Spleen (tissue), 11 donors: ENCODE data around the gene LYZL4. TPM values are rescaled to one million over a fixed set of nuclear protein-coding genes. Genes with fewer than 3 reads are reported as not detected.

ENCODE experiments used
- DNase-seq: peaks from one replicate; pipeline ENCODE4 v3.0.0-alpha.2; 2020
- H3K27ac ChIP-seq, 8 donors: fragments of 200-600 bp; sonication (generic) in 7 of 8; 1 replicate in 4 of 8; 2 replicates in 4 of 8; pipeline versions ENCODE4 v1.5.0 to v1.8.0; 2016 to 2021; ENCODE audit warnings: inconsistent platforms in 4 of 8, mild to moderate bottlenecking in 4 of 8, moderate library complexity in 1 of 8
- H3K27me3 ChIP-seq, 7 donors: fragments of 200-600 bp; sonication (generic) in 6 of 7; replicated peaks in 1 of 7; 1 replicate in 4 of 7; 2 replicates in 3 of 7; pipeline versions ENCODE4 v1.5.0 to v1.8.0; 2016 to 2021; ENCODE audit warnings: inconsistent platforms in 3 of 7, mild to moderate bottlenecking in 1 of 7
- H3K36me3 ChIP-seq, 6 donors: fragments of 200-600 bp; sonication (generic) in 5 of 6; 1 replicate in 4 of 6; 2 replicates in 2 of 6; pipeline versions ENCODE4 v1.5.0 to v1.8.0; 2016 to 2021; ENCODE audit warnings: inconsistent platforms in 2 of 6
- H3K4me1 ChIP-seq, 6 donors: fragments of 200-600 bp; sonication (generic) in 5 of 6; 1 replicate in 3 of 6; 2 replicates in 3 of 6; pipeline versions ENCODE4 v1.5.0 to v1.8.0; 2016 to 2021; ENCODE audit warnings: inconsistent platforms in 3 of 6
- H3K4me3 ChIP-seq, 8 donors: fragments of 200-600 bp; sonication (generic) in 7 of 8; 1 replicate in 4 of 8; 2 replicates in 4 of 8; pipeline versions ENCODE4 v1.5.0 to v1.8.0; 2016 to 2021; ENCODE audit warnings: inconsistent platforms in 4 of 8, mild to moderate bottlenecking in 4 of 8, moderate library complexity in 2 of 8
- H3K9me3 ChIP-seq, 8 donors: fragments of 200-600 bp; sonication (generic) in 7 of 8; 1 replicate in 4 of 8; 2 replicates in 4 of 8; pipeline versions ENCODE4 v1.5.0 to v1.8.0; 2016 to 2021; ENCODE audit warnings: inconsistent platforms in 4 of 8
- POLR2A ChIP-seq, 3 donors: fragments of 450-650 bp; IDR thresholded peaks; one replicate each; pipeline ENCODE4 v1.5.1; 2017; ENCODE audit warnings: antibody characterized with exemption in 3 of 3, mild to moderate bottlenecking in 1 of 3
- POLR2AphosphoS5 ChIP-seq, 3 donors: sonication (generic); formaldehyde crosslinking; IDR thresholded peaks; one replicate each; pipeline ENCODE4 v1.5.1; 2017; ENCODE audit warnings: antibody characterized with exemption in 3 of 3
- WGBS, 5 donors: extraction: QIAGEN DNeasy Blood & Tissue Kit in 3 of 5; methylation state at CpG; one replicate each; pipeline versions ENCODE4 v1.1.5 to v1.1.7; 2013 to 2018; 5-methylcytosine and 5-hydroxymethylcytosine counted together
- intact Hi-C: fragments of 100-400 bp; cut with DNase I; formaldehyde crosslinking; loops from one replicate; pipeline ENCODE4 v1.15.0; 2023; ENCODE audit warnings: low total_unique reads
- polyA plus RNA-seq, 3 donors: library from polyadenylated mRNA; stranded (reverse); fragments of 200-250 nt; gene quantifications; one replicate each; pipeline ENCODE4 v1.2.1, GENCODE V29; 2013
- total RNA-seq, 7 donors: library from RNA; depleted of rRNA in 3 of 7; stranded (reverse); fragments of >200 nt in 3 of 7; fragmentation: NEBNext Ultra II Directional in 4 of 7; extraction: Animal tissue kit (Norgen Biotek cat#: 25700) in 4 of 7; gene quantifications; one replicate each; pipeline versions ENCODE4 v1.1.0 to v1.2.1, GENCODE V29; 2016 to 2021
- TF ChIP-seq, protein P1 (sequence below), 11 experiments: fragments of 200-600 bp in 7 of 11; fragments of 450-650 bp in 4 of 11; sonication (generic) in 4 of 11; IDR thresholded peaks in 8 of 11; conservative IDR thresholded peaks in 3 of 11; 1 replicate in 7 of 11; 2 replicates in 4 of 11; pipeline versions ENCODE4 v1.4.0 to v1.8.0; 2016 to 2021; ENCODE audit warnings: antibody characterized with exemption in 11 of 11, inconsistent platforms in 4 of 11, mild to moderate bottlenecking in 1 of 11
- donor health status: healthy with polysubstance abuse.
- donor health status: DM: no; HTN: no; CAD: no; lungs with moderate emphysema.
- donor health status: DM: no; HTN: no; CAD: no.
- donor health status: Bipolar disorder and iron deficiency.
- donor health status: healthy.
- donor health status: DM: no; HTN: no; CAD: no.
- donor health status: DM: yes; HTN: yes; CAD: no.

The LYZL4 gene
- total and polyA plus RNA-seq, 10 donors = 0.45 to 0.76 TPM; not detected in 8

DNA sequence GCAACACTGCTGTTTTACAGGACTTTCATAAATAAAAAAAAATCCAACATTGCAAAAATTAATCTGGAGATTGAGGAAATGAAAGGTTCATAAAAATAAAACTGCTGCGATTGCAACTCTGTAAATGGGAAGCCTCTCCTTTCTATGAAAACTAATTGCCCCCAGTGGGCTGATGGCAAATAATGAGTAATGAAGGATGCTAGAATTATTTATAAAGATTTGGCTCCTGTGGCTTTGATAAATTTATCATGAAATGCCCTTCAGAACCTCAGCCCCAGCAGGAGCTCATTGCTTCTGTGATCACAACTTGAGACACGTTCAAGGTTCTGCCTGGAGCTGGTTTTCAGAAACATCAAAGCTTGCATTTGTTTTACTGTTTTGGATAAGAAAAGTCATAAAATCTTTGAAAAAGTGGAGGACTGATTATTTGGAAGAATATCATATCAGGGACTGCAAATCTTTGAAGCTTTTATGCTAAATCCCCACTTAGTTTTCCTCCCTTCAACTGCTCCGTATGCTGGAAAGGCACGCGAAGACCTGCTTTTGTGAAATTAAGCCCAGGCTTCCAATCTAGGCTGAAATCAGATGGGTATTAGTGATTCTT, 24.5 kb upstream of the LYZL4 start:
- H3K27me3 ChIP-seq = peaks cover 0 to 1% (median 0%) of the 10 kb centered on the region in 7 donors
- DNase-seq = no peak
- TF ChIP-seq POLR2AphosphoS5 (IDR thresholded peaks at IDR 0.05) (no peak), POLR2A (IDR thresholded peaks at IDR 0.05) (no peak)
- TF ChIP-seq, protein P1, sequence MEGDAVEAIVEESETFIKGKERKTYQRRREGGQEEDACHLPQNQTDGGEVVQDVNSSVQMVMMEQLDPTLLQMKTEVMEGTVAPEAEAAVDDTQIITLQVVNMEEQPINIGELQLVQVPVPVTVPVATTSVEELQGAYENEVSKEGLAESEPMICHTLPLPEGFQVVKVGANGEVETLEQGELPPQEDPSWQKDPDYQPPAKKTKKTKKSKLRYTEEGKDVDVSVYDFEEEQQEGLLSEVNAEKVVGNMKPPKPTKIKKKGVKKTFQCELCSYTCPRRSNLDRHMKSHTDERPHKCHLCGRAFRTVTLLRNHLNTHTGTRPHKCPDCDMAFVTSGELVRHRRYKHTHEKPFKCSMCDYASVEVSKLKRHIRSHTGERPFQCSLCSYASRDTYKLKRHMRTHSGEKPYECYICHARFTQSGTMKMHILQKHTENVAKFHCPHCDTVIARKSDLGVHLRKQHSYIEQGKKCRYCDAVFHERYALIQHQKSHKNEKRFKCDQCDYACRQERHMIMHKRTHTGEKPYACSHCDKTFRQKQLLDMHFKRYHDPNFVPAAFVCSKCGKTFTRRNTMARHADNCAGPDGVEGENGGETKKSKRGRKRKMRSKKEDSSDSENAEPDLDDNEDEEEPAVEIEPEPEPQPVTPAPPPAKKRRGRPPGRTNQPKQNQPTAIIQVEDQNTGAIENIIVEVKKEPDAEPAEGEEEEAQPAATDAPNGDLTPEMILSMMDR (IDR thresholded peaks at IDR 0.05 in 8 of 11, conservative IDR thresholded peaks at IDR 0.05 in 3 of 11) = no peak
- peaks cover 0 to 21% (median 15%) of the 10 kb centered on the region in 8 donors for H3K9me3 ChIP-seq
- WGBS, 5 donors = 74 to 84% (median 74%) methylated on average over 5 of the region's 5 CpGs
- intact Hi-C loops = no loop called here
- no peak overlapping the region for H3K27ac ChIP-seq
- no peaks in the 10 kb centered on the region for H3K4me1 ChIP-seq
- no peaks in the 10 kb centered on the region for H3K36me3 ChIP-seq
- no peak overlapping the region for H3K4me3 ChIP-seq

DNA sequence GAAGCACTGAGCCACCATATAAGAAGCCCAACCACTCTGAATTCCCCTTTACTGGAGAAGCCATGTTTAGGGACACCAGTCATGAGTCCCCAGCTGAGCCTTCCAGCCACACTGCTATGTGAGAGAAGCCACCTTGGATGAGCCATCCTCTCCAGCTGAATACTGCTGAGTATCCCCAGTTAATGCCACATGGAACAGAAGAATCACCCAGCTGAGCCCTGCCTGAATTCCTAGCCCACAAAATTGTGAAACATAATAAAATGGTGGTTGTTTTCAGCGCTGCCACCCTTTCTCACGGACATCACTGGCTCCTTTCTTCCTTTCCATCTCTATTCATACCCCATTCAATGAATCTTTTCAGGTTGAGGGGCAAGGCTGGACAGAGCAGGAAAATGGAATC, 22.1 kb upstream of the LYZL4 start:
- Histone ChIP-seq H3K27ac (no peak overlapping the region), H3K4me1 (no peaks in the 10 kb centered on the region), H3K27me3 (peaks cover 0 to 18% (median 0%) of the 10 kb centered on the region in 7 donors), H3K36me3 (no peaks in the 10 kb centered on the region), H3K9me3 (peaks cover 0 to 21% (median 15%) of the 10 kb centered on the region in 8 donors), H3K4me3 (no peak overlapping the region)
- intact Hi-C loops = no loop called here
- DNase-seq = no peak
- 84 to 94% (median 90%) methylated on average over 2 of the region's 2 CpGs for WGBS, 5 donors
- TF ChIP-seq, protein P1 (IDR thresholded peaks at IDR 0.05 in 8 of 11, conservative IDR thresholded peaks at IDR 0.05 in 3 of 11) = no peak
- TF ChIP-seq POLR2A (IDR thresholded peaks at IDR 0.05) (no peak), POLR2AphosphoS5 (IDR thresholded peaks at IDR 0.05) (no peak)

DNA sequence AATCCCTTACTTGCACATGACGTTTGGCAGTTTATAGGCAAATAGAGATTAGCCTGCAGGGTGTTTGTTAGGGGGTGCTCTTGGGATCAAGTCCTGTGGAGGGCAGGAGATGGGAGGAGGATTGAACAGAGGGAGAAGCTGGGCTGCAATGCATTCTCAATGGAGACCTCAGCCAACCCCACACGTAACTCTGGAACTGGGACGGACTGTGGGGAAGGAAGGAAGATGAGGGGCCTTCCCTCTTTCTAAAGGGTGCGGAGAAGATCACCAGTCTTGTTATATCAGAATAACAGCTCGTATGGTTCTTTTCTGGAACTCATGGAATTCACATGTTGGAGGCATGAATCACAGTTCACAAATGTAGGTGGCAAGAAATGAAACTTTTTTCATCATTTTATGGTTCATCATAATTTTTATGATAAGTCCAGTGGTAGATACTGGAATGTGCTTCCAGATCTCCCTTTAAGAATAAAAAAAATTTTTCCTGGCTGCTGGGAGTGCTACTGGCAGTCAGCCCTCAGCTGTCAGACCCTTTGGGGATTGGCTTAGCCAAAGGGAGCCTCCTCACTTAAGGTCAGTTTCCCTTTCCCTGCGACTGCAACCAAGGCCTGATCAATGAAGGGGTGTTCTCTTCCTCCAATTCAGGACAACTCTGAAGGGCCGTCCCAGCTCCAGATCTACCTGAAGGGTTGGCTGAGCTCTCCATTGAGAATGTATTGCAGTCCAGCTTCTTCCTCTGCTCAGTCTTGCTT, 20.5 kb upstream of the LYZL4 start:
- no peak for DNase-seq
- peaks cover 0 to 18% (median 0%) of the 10 kb centered on the region in 7 donors for H3K27me3 ChIP-seq
- no peaks in the 10 kb centered on the region for H3K4me1 ChIP-seq
- H3K4me3 ChIP-seq = no peak overlapping the region
- TF ChIP-seq, protein P1 (IDR thresholded peaks at IDR 0.05 in 8 of 11, conservative IDR thresholded peaks at IDR 0.05 in 3 of 11) = no peak
- TF ChIP-seq POLR2A (IDR thresholded peaks at IDR 0.05) (no peak), POLR2AphosphoS5 (IDR thresholded peaks at IDR 0.05) (no peak)
- H3K36me3 ChIP-seq = no peaks in the 10 kb centered on the region
- H3K27ac ChIP-seq = no peak overlapping the region
- peaks cover 0 to 21% (median 15%) of the 10 kb centered on the region in 8 donors for H3K9me3 ChIP-seq
- WGBS, 5 donors = 67 to 85% (median 79%) methylated on average over 7 of the region's 7 CpGs
- intact Hi-C loops = no loop called here

DNA sequence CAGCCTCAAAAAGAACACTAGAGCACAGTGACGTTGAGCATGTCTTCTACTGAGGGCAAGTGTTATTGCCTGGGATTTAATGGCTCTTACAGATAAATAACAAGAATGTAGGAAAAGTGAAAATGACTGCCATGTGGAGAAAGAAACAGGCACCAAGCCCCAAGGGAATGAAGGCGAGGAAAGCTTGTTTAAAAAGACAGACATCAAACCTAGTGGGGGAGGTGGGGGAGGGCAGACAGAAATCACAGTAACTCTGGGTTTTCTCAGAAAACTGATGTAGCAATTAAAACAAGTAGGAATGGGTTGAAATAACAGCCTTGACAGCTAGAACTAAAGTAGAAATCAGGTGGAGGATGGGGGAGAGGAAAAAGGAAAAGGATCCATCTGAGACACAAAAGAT, 18.4 kb upstream of the LYZL4 start:
- no peak for DNase-seq
- no peaks in the 10 kb centered on the region for H3K36me3 ChIP-seq
- intact Hi-C loops = no loop called here
- H3K4me1 ChIP-seq = no peaks in the 10 kb centered on the region
- H3K27ac ChIP-seq = no peak overlapping the region
- H3K27me3 ChIP-seq = peaks cover 0 to 18% (median 0%) of the 10 kb centered on the region in 7 donors
- H3K9me3 ChIP-seq = peaks cover 0 to 21% (median 15%) of the 10 kb centered on the region in 8 donors
- 48 to 64% (median 55%) methylated on average over 2 of the region's 2 CpGs for WGBS, 5 donors
- H3K4me3 ChIP-seq = no peak overlapping the region
- TF ChIP-seq, protein P1 (IDR thresholded peaks at IDR 0.05 in 8 of 11, conservative IDR thresholded peaks at IDR 0.05 in 3 of 11) = no peak
- TF ChIP-seq POLR2AphosphoS5 (IDR thresholded peaks at IDR 0.05) = no peak
- TF ChIP-seq POLR2A (IDR thresholded peaks at IDR 0.05) = no peak
